Tibial artery (tissue), 4 donors: ENCODE measurements around the gene KCNN1.

Experiments
- DNase-seq, 2 donors: peaks; one replicate each; pipeline ENCODE4 v3.0.0-alpha.2; 2019
- H3K27ac ChIP-seq, 2 donors: fragments of 200-600 bp; sonication (generic) in 1 of 2; 1 replicate in 1 of 2; 2 replicates in 1 of 2; pipeline ENCODE4 v1.5.1; 2018 to 2019; ENCODE audit warnings: mild to moderate bottlenecking in 1 of 2
- H3K27me3 ChIP-seq, 2 donors: fragments of 200-600 bp; sonication (generic) in 1 of 2; one replicate each; pipeline versions ENCODE4 v1.5.1 to v1.6.0; 2016 to 2019
- H3K36me3 ChIP-seq, 3 donors: fragments of 200-600 bp; sonication (generic) in 2 of 3; one replicate each; pipeline ENCODE4 v1.5.1; 2016 to 2019; ENCODE audit warnings: mild to moderate bottlenecking in 2 of 3
- H3K4me1 ChIP-seq, 4 donors: fragments of 200-600 bp; sonication (generic) in 2 of 4; 1 replicate in 3 of 4; 2 replicates in 1 of 4; pipeline ENCODE4 v1.5.1; 2016 to 2019
- H3K4me3 ChIP-seq, 2 donors: fragments of 200-600 bp; sonication (generic) in 1 of 2; 1 replicate in 1 of 2; 2 replicates in 1 of 2; pipeline ENCODE4 v1.5.1; 2018 to 2019; ENCODE audit warnings: mild to moderate bottlenecking in 2 of 2
- H3K9me3 ChIP-seq, 3 donors: fragments of 200-600 bp; sonication (generic) in 1 of 3; one replicate each; pipeline ENCODE4 v1.5.1; 2016 to 2019
- intact Hi-C: fragments of 100-400 bp; cut with DNase I; formaldehyde crosslinking; loops from one replicate; pipeline ENCODE4 v1.15.0; 2023; ENCODE audit warnings: low total_unique reads
- TF ChIP-seq, protein P1 (sequence below), 2 experiments: fragments of 200-600 bp in 1 of 2; fragments of 450-650 bp in 1 of 2; IDR thresholded peaks; one replicate each; pipeline ENCODE4 v1.5.1; 2017 to 2019; ENCODE audit warnings: antibody characterized with exemption in 2 of 2, mild to moderate bottlenecking in 1 of 2, moderate library complexity in 1 of 2

KCNN1 gene

DNA sequence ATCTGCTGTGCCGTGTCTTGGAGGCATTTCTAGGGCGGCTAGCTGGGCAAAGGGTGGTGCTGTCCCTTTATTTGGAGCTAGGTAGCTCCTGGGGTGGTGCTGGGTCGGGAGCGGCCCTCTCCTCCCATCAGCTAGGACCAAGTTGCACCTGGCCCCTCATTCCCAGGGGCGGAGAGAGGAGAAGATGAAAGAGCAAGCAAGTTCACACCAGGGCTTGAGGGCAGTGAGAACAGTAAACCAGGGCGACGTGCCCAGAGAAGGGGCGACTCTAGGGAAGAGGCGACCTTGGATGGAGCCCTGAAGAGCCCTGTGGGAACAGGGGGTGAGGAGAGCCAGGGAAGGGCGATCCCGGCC, 17.0 kb upstream of the KCNN1 start:
- no peaks in the 10 kb centered on the region for H3K36me3 ChIP-seq
- no peaks in the 10 kb centered on the region for H3K9me3 ChIP-seq
- H3K4me3 ChIP-seq: no peak overlapping the region
- H3K27me3 ChIP-seq: peaks cover 3 to 66% of the 10 kb centered on the region in 2 donors
- no peak for DNase-seq
- intact Hi-C loops: no loop called here
- TF ChIP-seq, protein P1, sequence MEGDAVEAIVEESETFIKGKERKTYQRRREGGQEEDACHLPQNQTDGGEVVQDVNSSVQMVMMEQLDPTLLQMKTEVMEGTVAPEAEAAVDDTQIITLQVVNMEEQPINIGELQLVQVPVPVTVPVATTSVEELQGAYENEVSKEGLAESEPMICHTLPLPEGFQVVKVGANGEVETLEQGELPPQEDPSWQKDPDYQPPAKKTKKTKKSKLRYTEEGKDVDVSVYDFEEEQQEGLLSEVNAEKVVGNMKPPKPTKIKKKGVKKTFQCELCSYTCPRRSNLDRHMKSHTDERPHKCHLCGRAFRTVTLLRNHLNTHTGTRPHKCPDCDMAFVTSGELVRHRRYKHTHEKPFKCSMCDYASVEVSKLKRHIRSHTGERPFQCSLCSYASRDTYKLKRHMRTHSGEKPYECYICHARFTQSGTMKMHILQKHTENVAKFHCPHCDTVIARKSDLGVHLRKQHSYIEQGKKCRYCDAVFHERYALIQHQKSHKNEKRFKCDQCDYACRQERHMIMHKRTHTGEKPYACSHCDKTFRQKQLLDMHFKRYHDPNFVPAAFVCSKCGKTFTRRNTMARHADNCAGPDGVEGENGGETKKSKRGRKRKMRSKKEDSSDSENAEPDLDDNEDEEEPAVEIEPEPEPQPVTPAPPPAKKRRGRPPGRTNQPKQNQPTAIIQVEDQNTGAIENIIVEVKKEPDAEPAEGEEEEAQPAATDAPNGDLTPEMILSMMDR (IDR thresholded peaks at IDR 0.05): no peak
- peaks cover 0 to 59% (median 48%) of the 10 kb centered on the region in 4 donors for H3K4me1 ChIP-seq
- no peak overlapping the region for H3K27ac ChIP-seq

DNA sequence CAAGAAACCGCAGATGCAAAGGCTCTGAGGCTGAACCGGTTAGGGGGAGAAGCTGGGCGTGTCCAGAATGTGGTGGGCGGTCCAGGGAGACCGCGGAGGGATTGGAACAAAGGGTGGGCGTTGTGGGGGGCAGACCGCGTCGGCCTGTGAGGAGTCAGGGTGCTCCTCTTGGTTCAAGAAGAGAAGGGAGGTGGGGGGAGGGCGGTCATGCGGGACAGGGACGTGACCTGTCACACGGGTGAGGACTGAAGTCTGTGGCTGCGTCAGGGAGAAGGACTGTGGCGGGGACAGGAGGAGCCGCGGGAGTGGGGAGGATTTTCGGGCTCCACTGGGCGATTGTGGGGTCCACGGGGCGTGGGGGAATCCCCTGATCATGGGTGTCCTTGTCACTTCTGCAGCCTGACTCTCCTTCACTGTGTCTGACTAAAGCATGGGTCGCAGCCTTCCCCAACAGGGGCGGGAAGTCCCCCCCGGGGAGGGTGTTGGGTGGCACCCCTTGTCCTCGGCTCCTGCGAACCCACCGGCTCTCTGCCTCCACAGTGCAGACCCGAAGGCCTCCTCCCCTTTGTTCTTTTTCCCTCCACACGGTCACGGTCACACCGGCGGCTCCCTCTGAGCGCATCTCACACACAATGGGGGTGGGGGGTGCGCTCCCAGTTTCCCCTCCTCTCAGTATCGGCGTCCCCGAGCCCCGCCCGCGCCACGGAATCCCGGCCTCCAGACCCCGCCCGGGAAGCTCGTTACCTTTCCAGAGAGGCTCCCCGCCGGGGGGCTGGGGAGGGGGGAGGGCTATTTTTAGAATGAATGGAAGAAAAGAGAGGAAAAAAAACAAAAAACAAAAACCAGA, 16.4 kb upstream of the KCNN1 start:
- no peak for DNase-seq
- Histone ChIP-seq H3K9me3 (no peaks in the 10 kb centered on the region), H3K4me3 (no peak overlapping the region), H3K27me3 (peaks cover 3 to 68% of the 10 kb centered on the region in 2 donors), H3K27ac (no peak overlapping the region), H3K36me3 (no peaks in the 10 kb centered on the region), H3K4me1 (peaks cover 0 to 59% (median 48%) of the 10 kb centered on the region in 4 donors)
- intact Hi-C loops: no loop called here
- TF ChIP-seq, protein P1 (IDR thresholded peaks at IDR 0.05): no peak

DNA sequence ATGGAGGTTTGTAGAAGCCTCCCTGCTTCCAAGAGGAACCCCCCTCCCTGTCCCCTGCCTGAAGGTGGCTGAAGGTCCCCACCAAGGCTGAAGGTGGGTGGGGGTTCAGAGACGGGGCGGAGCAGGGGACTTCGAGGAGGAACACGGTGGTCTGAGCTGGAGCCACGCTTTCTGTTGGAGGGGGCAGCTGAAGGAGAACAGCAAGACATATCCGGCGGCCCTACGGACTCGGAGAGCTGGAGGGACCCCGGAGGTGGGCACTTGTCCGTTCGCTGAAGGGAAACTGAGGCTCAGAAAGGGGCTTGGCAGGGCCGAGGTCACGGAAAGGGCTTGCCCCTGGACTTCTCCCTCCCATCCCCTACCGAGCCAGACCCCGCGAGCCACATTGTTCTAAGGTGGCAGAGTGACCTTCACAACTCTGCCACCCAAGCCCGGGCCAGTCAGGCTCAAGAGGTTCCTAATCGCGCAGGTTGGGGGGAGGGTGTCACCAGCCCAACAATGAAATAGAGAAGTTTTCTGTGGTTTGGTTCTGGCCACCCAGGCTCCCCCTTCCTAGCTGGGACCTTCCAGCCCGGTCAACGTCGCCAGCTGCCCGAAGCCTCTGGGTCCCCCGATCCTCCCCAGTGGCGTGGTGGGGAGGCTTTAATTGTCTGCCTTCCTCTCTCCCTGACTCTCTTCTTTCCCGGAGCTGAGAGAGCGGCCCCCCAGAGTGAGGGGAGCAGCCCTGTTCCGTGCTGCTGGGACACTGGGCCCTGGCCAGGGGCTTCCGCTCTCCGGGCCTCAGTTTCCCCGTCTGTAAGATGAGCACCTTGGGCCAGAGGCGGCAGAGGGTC, 15.5 kb upstream of the KCNN1 start:
- DNase-seq: no peak
- Histone ChIP-seq H3K27me3 (peaks cover 3 to 77% of the 10 kb centered on the region in 2 donors), H3K36me3 (no peaks in the 10 kb centered on the region), H3K4me3 (no peak overlapping the region), H3K9me3 (no peaks in the 10 kb centered on the region), H3K27ac (no peak overlapping the region), H3K4me1 (peaks cover 0 to 59% (median 48%) of the 10 kb centered on the region in 4 donors)
- TF ChIP-seq, protein P1 (IDR thresholded peaks at IDR 0.05): no peak
- intact Hi-C loops: no loop called here

DNA sequence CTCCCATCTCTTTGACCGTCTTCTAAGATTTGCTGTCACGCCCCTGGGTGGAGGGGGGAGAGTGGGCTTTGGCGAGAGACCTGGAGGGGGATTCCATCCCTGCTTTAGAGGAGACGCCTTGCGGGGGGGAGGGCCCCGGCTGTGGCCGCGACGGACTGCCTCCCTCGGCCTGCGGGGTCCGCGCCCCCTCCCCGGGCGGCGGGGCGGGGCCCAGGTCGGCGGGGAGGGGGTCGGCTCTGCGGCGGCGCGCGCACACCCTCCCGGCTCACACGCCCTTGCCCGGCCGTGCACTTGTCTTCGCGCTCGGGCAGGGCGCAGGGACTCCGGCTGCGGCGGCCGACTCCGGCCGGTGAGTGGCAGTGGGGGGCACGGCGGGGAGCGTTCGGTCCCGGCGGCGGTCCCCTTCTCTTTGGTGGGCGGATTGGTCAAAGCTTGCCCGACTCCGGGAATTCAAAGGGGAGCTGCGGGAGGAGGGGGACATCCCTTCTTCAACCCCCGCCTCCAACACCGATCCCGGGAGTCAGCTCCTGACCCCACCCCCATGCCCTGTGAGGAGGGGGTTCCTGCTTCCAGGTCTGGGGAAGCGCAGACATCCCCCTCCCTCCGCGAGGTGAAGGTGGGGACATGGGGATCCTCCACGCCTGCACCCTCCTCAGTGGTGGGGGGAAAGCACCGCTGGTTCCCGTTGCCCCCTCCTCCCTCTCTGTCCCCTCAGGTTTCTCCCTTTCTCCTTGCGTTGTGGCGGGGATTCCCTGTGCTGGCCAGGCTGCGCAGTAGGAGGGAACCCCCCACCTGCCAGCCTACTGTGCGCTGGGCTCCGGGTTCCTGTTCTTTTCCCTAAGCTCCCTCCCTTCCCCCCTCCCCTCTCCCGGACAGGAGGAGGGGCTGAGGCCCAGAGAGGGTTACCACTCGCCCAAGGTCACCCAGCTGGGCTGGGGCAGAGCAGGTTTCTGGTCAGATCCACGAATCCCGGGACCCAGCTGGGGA, 14.6 kb upstream of the KCNN1 start:
- H3K4me3 ChIP-seq: no peak overlapping the region
- DNase-seq: no peak
- peaks cover 0 to 55% (median 47%) of the 10 kb centered on the region in 4 donors for H3K4me1 ChIP-seq

More for the DNA sequence above, 14.6 kb upstream of the KCNN1 start:
- TF ChIP-seq, protein P1 (IDR thresholded peaks at IDR 0.05): no peak
- intact Hi-C loops: no loop called here
- Histone ChIP-seq H3K27me3 (peaks cover 3 to 83% of the 10 kb centered on the region in 2 donors), H3K36me3 (no peaks in the 10 kb centered on the region), H3K27ac (no peak overlapping the region), H3K9me3 (no peaks in the 10 kb centered on the region)
